ENCODE results near the gene INHBB. TPM values are rescaled to one million over a fixed set of nuclear protein-coding genes. Genes with fewer than 3 reads are reported as not detected.

INHBB gene
- total and polyA plus RNA-seq, 9 of the 15 experiments (the other 6 are each of a cell fraction or from before 2014, with no cell fraction given): not detected

DNA sequence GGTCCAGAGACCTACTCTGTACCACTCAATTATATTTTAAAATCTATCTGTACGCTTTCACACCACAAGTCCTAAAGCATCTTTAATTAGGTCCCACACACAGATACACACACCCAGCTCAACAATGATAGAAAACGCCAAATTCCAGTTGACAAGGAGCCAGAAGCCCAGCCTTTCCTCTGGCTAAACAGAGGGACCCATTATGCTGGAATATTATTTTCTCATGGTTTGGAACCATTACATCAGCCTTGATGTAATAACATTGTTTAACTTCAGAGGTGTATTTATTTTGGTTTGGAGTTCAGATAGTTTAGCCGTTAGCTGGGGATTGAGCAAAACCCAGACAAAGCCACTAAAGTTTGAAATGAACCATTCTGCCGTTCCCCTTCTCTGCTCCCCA lies 14.0 kb upstream of the INHBB start (continued):
- TF ChIP-seq, protein P1, sequence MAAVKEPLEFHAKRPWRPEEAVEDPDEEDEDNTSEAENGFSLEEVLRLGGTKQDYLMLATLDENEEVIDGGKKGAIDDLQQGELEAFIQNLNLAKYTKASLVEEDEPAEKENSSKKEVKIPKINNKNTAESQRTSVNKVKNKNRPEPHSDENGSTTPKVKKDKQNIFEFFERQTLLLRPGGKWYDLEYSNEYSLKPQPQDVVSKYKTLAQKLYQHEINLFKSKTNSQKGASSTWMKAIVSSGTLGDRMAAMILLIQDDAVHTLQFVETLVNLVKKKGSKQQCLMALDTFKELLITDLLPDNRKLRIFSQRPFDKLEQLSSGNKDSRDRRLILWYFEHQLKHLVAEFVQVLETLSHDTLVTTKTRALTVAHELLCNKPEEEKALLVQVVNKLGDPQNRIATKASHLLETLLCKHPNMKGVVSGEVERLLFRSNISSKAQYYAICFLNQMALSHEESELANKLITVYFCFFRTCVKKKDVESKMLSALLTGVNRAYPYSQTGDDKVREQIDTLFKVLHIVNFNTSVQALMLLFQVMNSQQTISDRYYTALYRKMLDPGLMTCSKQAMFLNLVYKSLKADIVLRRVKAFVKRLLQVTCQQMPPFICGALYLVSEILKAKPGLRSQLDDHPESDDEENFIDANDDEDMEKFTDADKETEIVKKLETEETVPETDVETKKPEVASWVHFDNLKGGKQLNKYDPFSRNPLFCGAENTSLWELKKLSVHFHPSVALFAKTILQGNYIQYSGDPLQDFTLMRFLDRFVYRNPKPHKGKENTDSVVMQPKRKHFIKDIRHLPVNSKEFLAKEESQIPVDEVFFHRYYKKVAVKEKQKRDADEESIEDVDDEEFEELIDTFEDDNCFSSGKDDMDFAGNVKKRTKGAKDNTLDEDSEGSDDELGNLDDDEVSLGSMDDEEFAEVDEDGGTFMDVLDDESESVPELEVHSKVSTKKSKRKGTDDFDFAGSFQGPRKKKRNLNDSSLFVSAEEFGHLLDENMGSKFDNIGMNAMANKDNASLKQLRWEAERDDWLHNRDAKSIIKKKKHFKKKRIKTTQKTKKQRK (IDR thresholded peaks at IDR 0.05; ENCODE audit: borderline replicate concordance, low read depth, low read length): no peak
- TF ChIP-seq IRF2 (CRISPR knock-in tag; IDR thresholded peaks at IDR 0.05): no peak
- TF ChIP-seq, protein P2, sequence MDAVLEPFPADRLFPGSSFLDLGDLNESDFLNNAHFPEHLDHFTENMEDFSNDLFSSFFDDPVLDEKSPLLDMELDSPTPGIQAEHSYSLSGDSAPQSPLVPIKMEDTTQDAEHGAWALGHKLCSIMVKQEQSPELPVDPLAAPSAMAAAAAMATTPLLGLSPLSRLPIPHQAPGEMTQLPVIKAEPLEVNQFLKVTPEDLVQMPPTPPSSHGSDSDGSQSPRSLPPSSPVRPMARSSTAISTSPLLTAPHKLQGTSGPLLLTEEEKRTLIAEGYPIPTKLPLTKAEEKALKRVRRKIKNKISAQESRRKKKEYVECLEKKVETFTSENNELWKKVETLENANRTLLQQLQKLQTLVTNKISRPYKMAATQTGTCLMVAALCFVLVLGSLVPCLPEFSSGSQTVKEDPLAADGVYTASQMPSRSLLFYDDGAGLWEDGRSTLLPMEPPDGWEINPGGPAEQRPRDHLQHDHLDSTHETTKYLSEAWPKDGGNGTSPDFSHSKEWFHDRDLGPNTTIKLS (IDR thresholded peaks at IDR 0.05; ENCODE audit: borderline replicate concordance, low read depth): no peak
- TF ChIP-seq CAMTA2 (CRISPR knock-in tag; conservative IDR thresholded peaks at IDR 0.05): no peak
- TF ChIP-seq, protein P3, sequence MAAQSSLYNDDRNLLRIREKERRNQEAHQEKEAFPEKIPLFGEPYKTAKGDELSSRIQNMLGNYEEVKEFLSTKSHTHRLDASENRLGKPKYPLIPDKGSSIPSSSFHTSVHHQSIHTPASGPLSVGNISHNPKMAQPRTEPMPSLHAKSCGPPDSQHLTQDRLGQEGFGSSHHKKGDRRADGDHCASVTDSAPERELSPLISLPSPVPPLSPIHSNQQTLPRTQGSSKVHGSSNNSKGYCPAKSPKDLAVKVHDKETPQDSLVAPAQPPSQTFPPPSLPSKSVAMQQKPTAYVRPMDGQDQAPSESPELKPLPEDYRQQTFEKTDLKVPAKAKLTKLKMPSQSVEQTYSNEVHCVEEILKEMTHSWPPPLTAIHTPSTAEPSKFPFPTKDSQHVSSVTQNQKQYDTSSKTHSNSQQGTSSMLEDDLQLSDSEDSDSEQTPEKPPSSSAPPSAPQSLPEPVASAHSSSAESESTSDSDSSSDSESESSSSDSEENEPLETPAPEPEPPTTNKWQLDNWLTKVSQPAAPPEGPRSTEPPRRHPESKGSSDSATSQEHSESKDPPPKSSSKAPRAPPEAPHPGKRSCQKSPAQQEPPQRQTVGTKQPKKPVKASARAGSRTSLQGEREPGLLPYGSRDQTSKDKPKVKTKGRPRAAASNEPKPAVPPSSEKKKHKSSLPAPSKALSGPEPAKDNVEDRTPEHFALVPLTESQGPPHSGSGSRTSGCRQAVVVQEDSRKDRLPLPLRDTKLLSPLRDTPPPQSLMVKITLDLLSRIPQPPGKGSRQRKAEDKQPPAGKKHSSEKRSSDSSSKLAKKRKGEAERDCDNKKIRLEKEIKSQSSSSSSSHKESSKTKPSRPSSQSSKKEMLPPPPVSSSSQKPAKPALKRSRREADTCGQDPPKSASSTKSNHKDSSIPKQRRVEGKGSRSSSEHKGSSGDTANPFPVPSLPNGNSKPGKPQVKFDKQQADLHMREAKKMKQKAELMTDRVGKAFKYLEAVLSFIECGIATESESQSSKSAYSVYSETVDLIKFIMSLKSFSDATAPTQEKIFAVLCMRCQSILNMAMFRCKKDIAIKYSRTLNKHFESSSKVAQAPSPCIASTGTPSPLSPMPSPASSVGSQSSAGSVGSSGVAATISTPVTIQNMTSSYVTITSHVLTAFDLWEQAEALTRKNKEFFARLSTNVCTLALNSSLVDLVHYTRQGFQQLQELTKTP (IDR thresholded peaks at IDR 0.05; ENCODE audit: low read depth in 1 of 2, partially characterized antibody in 2 of 2): no peak
- TF ChIP-seq, protein P4, sequence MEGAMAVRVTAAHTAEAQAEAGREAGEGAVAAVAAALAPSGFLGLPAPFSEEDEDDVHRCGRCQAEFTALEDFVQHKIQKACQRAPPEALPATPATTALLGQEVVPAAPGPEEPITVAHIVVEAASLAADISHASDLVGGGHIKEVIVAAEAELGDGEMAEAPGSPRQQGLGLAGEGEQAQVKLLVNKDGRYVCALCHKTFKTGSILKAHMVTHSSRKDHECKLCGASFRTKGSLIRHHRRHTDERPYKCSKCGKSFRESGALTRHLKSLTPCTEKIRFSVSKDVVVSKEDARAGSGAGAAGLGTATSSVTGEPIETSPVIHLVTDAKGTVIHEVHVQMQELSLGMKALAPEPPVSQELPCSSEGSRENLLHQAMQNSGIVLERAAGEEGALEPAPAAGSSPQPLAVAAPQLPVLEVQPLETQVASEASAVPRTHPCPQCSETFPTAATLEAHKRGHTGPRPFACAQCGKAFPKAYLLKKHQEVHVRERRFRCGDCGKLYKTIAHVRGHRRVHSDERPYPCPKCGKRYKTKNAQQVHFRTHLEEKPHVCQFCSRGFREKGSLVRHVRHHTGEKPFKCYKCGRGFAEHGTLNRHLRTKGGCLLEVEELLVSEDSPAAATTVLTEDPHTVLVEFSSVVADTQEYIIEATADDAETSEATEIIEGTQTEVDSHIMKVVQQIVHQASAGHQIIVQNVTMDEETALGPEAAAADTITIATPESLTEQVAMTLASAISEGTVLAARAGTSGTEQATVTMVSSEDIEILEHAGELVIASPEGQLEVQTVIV (CRISPR knock-in tag; IDR thresholded peaks at IDR 0.05; ENCODE audit: borderline replicate concordance): no peak
- TF ChIP-seq, protein P5, sequence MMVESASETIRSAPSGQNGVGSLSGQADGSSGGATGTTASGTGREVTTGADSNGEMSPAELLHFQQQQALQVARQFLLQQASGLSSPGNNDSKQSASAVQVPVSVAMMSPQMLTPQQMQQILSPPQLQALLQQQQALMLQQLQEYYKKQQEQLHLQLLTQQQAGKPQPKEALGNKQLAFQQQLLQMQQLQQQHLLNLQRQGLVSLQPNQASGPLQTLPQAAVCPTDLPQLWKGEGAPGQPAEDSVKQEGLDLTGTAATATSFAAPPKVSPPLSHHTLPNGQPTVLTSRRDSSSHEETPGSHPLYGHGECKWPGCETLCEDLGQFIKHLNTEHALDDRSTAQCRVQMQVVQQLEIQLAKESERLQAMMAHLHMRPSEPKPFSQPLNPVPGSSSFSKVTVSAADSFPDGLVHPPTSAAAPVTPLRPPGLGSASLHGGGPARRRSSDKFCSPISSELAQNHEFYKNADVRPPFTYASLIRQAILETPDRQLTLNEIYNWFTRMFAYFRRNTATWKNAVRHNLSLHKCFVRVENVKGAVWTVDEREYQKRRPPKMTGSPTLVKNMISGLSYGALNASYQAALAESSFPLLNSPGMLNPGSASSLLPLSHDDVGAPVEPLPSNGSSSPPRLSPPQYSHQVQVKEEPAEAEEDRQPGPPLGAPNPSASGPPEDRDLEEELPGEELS (CRISPR knock-in tag; IDR thresholded peaks at IDR 0.05; ENCODE audit: borderline replicate concordance): no peak
- no peak for TF ChIP-seq DIDO1 (tag; IDR thresholded peaks at IDR 0.05; ENCODE audit: low read depth)
- no peak for TF ChIP-seq ZNF589 (CRISPR knock-in tag; IDR thresholded peaks at IDR 0.05; ENCODE audit: low read depth)
- TF ChIP-seq ZNF253 (CRISPR knock-in tag; conservative IDR thresholded peaks at IDR 0.05): no peak
- TF ChIP-seq, protein P6, sequence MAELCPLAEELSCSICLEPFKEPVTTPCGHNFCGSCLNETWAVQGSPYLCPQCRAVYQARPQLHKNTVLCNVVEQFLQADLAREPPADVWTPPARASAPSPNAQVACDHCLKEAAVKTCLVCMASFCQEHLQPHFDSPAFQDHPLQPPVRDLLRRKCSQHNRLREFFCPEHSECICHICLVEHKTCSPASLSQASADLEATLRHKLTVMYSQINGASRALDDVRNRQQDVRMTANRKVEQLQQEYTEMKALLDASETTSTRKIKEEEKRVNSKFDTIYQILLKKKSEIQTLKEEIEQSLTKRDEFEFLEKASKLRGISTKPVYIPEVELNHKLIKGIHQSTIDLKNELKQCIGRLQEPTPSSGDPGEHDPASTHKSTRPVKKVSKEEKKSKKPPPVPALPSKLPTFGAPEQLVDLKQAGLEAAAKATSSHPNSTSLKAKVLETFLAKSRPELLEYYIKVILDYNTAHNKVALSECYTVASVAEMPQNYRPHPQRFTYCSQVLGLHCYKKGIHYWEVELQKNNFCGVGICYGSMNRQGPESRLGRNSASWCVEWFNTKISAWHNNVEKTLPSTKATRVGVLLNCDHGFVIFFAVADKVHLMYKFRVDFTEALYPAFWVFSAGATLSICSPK (IDR thresholded peaks at IDR 0.05; ENCODE audit: borderline replicate concordance): no peak

Measured in K562 (cell line).